ENCODE data around the gene PDE7B. TPM values are rescaled to one million over a fixed set of nuclear protein-coding genes. Genes with fewer than 3 reads are reported as not detected.

Gene PDE7B
- total and polyA plus RNA-seq, 2 of the 8 experiments (the other 6 are each of a cell fraction or from before 2014, with no cell fraction given), result not detected

GRCh38 chr6:135995545-135995898 is 144.0 kb downstream of the PDE7B start (continued):
- TF ChIP-seq, protein P1, sequence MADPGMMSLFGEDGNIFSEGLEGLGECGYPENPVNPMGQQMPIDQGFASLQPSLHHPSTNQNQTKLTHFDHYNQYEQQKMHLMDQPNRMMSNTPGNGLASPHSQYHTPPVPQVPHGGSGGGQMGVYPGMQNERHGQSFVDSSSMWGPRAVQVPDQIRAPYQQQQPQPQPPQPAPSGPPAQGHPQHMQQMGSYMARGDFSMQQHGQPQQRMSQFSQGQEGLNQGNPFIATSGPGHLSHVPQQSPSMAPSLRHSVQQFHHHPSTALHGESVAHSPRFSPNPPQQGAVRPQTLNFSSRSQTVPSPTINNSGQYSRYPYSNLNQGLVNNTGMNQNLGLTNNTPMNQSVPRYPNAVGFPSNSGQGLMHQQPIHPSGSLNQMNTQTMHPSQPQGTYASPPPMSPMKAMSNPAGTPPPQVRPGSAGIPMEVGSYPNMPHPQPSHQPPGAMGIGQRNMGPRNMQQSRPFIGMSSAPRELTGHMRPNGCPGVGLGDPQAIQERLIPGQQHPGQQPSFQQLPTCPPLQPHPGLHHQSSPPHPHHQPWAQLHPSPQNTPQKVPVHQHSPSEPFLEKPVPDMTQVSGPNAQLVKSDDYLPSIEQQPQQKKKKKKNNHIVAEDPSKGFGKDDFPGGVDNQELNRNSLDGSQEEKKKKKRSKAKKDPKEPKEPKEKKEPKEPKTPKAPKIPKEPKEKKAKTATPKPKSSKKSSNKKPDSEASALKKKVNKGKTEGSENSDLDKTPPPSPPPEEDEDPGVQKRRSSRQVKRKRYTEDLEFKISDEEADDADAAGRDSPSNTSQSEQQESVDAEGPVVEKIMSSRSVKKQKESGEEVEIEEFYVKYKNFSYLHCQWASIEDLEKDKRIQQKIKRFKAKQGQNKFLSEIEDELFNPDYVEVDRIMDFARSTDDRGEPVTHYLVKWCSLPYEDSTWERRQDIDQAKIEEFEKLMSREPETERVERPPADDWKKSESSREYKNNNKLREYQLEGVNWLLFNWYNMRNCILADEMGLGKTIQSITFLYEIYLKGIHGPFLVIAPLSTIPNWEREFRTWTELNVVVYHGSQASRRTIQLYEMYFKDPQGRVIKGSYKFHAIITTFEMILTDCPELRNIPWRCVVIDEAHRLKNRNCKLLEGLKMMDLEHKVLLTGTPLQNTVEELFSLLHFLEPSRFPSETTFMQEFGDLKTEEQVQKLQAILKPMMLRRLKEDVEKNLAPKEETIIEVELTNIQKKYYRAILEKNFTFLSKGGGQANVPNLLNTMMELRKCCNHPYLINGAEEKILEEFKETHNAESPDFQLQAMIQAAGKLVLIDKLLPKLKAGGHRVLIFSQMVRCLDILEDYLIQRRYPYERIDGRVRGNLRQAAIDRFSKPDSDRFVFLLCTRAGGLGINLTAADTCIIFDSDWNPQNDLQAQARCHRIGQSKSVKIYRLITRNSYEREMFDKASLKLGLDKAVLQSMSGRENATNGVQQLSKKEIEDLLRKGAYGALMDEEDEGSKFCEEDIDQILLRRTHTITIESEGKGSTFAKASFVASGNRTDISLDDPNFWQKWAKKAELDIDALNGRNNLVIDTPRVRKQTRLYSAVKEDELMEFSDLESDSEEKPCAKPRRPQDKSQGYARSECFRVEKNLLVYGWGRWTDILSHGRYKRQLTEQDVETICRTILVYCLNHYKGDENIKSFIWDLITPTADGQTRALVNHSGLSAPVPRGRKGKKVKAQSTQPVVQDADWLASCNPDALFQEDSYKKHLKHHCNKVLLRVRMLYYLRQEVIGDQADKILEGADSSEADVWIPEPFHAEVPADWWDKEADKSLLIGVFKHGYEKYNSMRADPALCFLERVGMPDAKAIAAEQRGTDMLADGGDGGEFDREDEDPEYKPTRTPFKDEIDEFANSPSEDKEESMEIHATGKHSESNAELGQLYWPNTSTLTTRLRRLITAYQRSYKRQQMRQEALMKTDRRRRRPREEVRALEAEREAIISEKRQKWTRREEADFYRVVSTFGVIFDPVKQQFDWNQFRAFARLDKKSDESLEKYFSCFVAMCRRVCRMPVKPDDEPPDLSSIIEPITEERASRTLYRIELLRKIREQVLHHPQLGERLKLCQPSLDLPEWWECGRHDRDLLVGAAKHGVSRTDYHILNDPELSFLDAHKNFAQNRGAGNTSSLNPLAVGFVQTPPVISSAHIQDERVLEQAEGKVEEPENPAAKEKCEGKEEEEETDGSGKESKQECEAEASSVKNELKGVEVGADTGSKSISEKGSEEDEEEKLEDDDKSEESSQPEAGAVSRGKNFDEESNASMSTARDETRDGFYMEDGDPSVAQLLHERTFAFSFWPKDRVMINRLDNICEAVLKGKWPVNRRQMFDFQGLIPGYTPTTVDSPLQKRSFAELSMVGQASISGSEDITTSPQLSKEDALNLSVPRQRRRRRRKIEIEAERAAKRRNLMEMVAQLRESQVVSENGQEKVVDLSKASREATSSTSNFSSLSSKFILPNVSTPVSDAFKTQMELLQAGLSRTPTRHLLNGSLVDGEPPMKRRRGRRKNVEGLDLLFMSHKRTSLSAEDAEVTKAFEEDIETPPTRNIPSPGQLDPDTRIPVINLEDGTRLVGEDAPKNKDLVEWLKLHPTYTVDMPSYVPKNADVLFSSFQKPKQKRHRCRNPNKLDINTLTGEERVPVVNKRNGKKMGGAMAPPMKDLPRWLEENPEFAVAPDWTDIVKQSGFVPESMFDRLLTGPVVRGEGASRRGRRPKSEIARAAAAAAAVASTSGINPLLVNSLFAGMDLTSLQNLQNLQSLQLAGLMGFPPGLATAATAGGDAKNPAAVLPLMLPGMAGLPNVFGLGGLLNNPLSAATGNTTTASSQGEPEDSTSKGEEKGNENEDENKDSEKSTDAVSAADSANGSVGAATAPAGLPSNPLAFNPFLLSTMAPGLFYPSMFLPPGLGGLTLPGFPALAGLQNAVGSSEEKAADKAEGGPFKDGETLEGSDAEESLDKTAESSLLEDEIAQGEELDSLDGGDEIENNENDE (IDR thresholded peaks at IDR 0.05; ENCODE audit: insufficient replicate concordance, low read length), result no peak
- TF ChIP-seq RXRA (IDR thresholded peaks at IDR 0.05; ENCODE audit: insufficient read depth, low read depth, low read length), result no peak
- TF ChIP-seq EP300 (IDR thresholded peaks at IDR 0.05; ENCODE audit: borderline replicate concordance in 1 of 2, low read depth in 2 of 2, low read length in 2 of 2), result no peak
- TF ChIP-seq USF2 (IDR thresholded peaks at IDR 0.05; ENCODE audit: low read length), result no peak
- no peak for TF ChIP-seq E2F6 (IDR thresholded peaks at IDR 0.05)
- TF ChIP-seq RBBP5 (IDR thresholded peaks at IDR 0.05; ENCODE audit: borderline replicate concordance, low read depth, low read length), result no peak
- no peak for TF ChIP-seq TBP (IDR thresholded peaks at IDR 0.05; ENCODE audit: low read depth, low read length)
- TF ChIP-seq RAD21 (IDR thresholded peaks at IDR 0.05 in 1 of 2, conservative IDR thresholded peaks at IDR 0.05 in 1 of 2; ENCODE audit: low read depth in 2 of 2, low read length in 2 of 2), result no peak
- TF ChIP-seq SP1 (IDR thresholded peaks at IDR 0.05; ENCODE audit: low read depth, low read length), result no peak
- TF ChIP-seq KDM5A (IDR thresholded peaks at IDR 0.05; ENCODE audit: low read length), result no peak

Measured in H1 (cell line).